ENCODE measurements around the gene POLE3. TPM values are rescaled to one million over a fixed set of nuclear protein-coding genes. Genes with fewer than 3 reads are reported as not detected.
"Not testable (repeated sequence)": the region's sequence is repeated elsewhere in the genome, so short reads cannot be mapped to it uniquely, and the experiment has no call there.

Gene POLE3
- polyA plus RNA-seq, 10 donors, result 41.2 to 55.9 (median 45.2) TPM

DNA sequence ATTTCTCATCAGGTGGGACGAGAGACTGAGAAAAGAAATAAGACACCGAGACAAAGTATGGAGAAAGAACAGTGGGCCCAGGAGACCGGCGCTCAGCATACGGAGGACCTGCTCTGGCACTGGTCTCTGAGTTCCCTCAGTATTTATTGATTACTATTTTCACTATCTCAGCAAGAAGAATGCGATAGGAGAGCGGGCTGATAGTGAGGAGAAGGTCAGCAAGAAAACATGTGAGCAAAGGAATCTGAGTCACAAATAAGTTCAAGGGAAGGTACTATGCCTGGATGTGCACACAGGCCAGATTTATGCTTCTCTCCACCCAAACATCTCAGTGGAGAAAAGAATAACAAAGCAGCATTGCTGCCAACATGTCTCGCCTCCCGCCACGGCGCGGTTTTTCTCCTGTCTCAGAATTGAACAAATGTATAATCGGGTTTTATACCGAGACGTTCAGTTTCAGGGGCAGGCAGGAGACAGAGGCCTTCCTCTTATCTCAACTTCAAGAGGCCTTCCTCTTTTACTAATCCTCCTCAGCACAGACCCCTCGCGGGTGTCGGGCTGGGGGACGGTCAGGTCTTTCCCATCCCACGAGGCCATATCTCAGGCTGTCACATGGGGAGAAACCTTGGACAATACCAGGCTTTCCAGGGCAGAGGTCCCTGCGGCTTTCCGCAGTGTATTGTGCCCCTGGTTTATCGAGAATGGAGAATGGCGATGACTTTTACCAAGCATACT, 31.2 kb downstream of the POLE3 start:
- DNase-seq, result not testable (repeated sequence)

DNA sequence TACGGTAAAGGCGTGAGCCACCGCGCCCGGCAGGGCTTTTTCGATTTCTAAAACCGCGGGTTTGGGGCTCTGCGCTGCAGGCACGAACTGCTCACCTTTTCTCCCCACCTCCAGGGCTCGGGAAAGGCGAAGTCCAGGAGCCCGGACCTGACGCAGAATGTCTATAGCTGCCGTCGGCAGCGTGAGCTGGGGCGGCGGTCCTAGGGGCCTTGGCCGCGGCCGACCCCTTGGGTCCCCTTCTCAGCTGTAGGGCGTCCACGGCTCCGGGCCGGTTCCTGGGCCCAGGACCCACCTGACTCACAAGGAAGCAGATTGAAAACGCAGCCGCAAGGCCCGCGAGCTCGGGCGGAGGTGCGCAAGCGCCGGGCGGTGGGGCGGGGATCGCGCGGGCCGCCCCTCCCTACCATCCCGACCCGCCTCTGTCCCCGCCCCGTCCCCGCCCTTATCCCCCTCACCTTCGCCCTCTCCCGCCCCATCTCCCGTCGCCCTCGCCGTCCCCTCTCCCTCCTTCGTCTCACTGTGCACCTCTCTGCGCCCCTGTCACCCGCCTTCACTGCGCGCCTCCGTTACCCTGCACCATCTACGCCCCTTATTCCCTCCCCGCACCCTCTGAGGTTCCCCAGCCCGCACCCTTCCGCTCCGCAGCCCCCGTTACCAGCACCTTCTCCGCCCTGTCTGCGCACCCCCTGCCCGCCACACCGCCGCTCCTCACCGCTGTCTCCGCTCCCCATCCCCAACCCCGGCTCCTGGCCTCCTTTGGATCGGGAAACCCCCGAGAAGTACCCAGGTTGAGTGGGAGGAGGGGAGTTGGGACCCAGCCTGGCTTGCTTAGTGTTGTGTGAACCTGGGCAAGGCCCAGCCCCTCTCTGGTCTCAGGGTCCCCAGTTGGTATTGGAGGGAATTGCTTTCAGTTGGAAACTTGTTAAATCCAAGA, 33.6 kb downstream of the POLE3 start, which contains the start of gene HDHD3:
HDHD3 (minus strand) TSS at position 353 of the 934 bp plus-strand sequence. CDS start 2,632 bp downstream, outside the sequence.
- peak; percentile 62 to 88 (median 63) for DNase-seq

DNA sequence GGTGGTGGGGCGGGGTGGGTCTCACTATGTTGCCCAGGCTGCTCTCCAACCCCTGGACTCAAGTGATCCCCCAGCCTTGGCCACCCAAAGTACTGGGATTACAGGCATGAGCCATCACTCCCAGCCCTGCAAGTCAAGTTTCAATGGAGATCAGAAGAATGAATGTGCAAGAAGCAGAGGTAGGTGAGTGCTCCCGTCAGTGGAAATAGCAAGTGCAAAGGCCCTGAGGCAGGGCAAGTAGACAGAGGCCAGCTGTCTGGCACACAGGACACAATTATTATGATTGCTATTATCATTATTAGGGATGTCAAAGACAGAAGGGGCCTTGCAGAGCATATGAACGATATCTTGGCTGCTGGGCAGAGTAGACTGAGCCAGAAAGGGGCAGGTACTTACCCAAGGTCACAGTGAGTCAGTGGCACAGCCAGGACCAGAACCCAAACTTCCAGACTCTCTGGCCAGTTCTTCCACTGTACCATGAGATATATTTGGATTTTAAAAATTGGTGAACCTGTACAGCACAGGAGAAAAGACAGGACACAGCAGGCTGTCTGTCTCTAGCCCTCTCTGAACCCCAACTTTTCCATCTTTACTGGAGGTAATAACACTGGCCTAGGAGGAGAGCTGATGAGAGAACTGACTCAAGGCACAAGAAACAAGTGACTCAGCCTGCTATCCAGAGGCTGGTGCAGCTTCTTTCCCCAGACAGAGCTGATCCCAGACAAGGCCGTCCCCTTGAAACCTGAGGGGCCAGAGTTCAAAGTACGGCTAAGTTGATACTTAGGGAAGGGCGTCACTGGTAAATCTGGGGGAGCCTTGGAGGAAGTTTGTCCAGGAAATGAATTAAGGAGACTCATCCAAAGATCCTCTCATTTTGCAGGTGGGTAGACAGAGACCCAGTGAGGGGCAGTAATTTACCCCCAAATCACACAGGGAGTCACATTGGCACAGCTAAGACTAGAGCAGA, 35.1 kb downstream of the POLE3 start:
- DNase-seq, result no peak

DNA sequence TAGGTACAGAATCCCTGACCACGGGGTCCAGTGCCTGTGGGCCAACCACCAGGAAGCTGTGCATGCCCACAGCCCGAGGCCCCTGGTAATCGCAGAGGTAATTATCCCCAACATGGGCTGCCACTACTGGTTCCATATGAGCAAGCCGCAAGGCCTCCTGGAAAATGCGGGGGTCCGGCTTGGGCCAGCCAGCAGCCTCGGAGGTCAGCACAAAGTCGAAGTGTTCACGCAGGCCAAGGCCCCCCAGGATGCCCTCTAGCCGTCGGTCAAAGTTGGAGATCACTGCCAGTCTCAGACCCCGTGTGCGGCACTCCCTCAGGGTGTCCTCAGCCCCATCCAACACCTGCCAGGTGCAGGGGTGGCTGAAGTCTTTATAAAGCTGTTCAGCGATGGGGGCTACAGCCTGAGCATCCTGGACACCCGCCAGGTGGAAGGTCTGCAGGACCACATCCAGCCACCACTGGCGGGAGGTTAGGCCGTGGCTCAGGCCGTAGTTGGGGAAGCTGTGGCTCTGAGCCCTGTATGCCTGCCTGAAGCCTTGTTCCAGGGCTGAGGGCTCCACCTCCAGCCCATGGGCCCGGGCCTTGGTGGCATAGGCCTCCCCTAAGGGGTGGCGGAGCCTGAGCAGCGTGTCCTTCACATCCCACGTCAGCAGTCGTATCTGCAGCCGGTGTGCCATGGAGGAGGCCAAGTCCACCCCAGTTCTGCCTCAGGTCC, 36.6 kb downstream of the POLE3 start:
- DNase-seq, result no peak

DNA sequence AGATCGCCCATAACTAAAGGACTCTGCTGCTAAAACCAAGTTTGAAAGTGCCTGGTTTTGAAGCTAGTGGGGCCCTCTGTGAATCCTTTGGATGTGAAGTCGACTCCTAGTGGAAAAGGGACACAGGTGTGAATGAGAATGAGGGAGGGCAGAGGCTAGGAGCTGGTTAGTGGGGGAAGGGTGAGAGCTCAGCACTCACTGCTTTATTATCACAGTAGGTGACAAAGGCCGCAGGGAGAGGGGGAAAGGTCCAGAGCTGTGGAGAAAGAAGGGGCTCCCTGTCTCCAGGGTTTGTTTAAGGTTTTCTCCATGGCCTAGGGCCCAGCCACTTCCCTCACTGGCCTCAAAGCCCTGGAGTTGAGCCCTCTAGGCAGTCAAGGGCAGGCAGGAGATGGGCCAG, 37.2 kb downstream of the POLE3 start:
- no peak for DNase-seq

DNA sequence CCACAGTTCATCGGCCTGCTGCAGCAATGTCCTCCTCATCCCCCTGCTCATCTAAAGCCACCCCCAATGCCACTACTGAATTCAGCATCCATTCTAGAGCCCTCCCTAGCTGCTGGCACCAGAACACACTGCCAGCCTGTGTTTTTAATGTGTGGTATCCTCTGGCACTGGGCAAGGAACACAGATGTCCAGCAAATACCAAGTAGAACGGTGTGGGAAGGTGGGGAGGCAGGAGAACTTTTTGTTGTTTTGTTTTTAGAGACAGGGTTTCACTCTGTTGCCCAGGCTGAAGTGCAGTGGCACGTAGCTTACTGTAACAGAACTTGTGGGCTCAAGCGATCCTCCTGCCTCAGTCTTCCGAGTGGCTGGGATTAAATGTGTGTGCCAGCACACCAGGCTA, 38.4 kb downstream of the POLE3 start:
- DNase-seq, result no peak

DNA sequence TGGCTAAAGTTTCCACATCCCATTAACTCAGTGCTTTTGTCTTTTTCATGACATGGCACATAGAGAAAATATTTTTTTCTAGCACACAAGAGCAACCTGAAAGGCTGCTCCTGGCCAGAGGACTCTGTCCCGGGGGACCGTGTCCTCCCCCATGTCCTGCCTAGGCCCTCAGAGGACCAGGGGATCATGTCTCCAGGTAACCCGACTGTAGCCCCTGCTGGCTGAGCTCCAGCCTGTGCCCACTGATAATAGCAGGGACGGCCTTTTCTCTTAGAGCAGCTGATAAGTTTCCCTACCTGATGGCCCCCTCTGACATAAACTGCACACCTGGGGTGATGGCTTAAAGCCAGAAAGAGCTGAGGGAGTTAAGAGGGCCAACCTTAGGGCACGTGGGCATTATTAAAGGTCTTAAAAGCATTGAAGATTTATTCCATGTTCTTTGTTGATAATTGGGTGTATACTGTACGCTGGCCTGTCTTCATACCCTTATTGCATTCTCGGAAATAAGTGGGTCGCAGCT, 39.6 kb downstream of the POLE3 start:
- DNase-seq, result no peak

DNA sequence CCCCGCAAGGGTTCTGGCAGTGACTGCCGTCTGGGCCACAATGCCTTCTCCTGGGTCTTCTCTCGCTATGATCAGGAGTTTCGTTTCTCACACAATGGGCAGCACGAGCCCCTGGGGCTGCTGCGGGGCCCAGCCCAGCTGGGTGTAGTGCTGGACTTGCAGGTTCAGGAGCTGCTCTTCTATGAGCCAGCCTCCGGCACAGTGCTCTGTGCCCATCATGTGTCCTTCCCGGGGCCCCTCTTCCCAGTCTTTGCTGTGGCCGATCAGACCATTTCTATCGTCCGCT, 40.7 kb downstream of the POLE3 start:
- DNase-seq, result no peak

DNA sequence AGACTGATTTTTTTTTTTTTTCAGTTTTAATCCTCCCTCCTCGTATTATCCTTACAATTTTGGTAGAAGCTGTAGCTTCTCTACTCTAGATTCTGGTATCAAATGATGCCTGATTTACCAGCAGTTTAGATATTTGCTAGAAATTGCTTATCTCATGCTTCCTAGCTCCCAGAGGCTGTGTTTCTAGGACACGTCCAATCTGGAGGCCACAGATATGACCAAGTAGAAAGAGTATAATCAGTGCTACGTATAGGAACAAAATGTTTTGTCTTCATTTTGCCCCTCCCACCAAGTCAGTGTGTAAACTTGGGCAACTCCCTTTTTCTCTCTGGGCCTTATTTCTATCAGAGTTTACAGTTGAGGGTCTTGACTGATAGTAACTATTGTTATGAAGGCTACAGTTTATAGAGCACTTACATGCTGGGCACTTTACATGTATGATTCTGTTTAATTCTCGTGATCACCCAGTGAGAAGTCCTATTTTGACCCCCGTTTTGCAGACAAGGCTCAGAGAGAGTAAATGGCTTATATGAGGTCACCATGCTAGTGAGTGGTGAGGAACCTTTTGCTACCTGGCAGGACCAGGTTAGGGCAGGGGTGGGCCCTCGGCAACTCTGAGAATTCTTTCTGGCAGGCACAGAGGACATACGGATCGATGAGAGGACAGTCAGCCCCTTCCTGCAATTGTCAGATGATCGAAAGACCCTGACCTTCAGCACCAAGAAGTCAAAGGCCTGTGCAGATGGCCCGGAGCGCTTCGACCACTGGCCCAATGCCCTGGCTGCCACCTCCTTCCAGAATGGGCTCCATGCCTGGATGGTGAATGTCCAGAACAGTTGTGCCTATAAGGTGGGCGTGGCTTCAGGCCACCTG, 41.3 kb downstream of the POLE3 start:
- no peak for DNase-seq

DNA sequence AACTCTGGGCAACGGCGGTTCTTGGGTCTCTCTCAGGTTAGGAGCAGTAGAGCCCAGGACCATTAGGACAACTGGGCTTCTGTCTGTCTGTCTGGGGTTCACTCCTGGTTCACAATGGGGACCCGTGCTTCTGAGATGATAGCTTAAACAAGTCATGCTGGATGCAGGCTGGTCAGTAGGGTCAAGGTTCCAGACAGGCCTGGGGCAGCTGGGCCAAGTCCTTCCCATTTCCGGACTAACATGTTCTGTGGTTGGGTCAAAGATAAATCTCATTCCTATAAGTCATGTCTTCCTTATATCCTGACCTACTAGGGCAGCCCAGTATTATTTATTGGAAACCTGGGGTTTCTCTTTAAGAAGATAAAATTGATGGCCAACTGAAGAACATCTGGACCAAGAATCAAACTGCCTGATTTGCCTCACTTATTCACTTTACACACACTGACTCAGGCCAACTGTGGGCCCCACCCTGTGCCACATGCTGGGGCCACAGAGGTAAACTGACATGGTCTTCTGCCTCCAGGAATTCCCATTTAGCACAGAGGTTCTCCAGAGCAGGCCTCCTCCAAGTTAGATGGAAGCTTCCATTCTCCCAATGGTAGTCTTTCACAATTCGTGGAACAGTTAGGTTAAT, 42.0 kb downstream of the POLE3 start:
- DNase-seq, result no peak

DNA sequence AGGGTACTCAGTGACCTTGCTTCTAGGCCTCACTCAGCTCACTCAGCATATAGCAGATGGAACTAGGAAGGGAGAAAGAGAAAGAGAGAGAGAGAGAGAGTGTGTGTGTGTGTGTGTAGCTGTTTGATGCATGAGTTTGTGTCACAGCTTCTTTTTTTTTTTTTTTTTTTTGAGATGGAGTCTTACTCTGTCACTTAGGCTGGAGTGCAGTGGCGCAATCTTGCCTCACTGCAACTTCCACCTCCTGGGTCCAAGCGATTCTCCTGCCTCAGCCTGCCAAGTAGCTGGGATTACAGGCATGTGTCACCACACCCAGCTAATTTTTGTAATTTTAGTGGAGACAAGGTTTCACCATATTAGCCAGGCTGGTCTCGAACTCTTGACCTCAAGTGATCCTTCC, 44.8 kb downstream of the POLE3 start:
- DNase-seq, result not testable (repeated sequence)

DNA sequence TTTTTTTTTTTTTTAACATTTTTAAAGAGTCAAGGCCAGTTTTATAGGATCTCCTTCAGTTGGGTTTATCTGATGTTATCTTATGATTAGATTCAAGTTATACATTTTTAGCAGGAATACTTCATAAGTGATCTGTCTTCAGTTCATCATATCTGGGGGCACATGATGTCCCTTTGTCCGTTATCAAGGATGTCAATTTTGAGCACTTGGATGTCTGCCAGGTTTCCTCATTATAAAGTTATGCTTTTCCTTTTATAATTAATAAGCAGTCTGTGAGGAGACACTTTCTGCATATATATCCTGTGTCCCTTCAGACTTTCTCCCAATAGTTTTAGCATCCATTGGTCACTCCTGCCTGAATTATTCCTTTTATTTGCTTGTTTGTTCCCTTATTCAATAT, 45.5 kb downstream of the POLE3 start:
- no peak for DNase-seq

DNA sequence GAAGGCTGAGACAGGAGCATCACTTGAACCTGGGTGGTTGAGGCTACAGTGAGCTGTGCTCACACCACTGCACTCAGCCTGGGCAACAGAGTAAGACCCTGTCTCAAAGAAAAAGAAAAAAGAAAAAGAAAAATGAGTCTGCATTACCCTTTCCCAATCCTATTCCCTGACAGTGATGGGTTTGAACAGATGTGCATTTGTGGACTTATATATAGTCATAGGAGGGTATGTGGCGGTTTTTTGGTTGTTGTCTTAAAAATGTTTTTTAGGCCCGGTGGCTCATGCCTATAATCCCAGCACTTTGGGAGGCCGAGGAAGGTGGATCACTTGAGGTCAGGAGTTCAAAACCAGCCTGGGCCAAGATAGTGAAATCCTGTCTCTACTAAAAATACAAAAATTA, 47.1 kb downstream of the POLE3 start:
- DNase-seq, result no peak

DNA sequence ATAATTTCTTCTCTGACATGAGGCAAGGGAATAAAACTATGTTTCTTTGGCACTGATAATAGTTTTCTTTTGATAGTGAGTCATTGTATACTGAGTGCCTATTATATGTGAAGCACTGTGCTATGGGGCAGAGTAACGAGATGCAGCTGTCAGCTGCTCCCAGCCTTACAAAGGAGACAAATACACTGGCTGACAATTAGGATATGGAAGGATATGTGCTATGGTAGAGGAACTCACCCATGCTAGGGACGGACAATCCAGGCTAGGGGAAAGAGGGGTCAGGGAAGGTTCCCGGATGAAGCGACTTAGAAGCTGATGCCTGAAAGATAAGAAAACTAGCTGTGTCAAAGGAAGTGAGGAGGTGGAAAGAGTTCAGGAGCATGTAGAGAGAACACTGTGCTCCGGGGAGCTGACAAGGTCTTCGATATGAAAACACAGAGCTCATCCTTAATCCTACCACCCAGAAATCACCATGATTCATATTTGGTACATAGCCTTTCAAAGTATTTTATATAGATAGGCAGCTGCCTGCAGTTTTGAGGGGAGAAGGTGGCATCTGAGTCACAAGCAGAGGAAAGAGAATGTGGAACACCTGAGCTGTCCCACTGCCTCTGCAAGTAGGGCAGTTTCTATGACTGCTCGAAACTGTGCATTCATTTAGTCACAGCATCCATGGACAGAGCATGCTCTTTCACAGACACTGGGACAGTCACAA, 49.0 kb downstream of the POLE3 start:
- DNase-seq, result no peak

DNA sequence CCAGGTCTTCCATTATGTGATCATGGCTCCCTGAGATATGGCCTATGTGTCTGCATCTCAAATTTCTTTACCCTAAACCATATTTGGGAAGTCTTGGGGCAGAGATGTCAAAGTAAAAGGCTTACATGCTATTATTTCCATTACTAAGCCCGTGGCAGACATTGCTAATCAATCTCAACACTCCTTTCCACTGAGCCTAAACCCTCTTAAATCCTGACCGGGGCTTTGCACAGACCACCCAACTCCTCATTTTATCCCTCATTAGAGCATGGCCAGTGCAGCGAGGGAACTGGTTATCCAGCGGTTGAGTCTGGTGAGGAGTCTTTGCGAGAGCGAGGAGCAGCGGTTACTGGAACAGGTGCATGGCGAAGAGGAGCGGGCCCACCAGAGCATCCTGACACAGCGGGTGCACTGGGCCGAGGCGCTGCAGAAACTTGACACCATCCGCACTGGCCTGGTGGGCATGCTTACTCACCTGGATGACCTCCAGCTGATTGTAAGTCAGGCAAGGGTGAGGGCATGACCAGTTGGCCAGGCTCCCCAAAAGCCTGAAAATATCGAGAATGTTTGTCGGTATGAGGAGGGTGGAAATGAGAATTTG, 50.1 kb downstream of the POLE3 start:
- DNase-seq, result no peak

DNA sequence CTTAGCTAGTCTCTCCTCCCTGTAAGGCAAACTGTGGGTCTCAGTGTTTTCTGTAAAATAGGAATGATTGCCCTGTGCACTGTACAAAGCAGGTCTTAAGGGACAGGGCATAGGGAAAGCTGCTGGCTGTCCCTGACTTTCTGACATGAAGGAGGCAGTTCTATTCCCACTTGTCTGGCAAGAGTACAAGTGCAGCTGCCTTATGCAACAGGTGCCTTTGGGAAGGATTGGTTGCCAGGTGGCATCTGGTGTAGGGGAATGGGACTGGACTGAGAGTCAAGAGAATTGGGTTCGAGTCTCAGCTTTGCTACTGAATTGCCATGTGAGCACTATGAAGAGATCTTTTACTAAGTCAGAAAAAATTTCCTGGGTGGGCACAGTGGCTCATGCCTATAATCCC, 51.1 kb downstream of the POLE3 start:
- peak in 1 of 3 donors; percentile 41 for DNase-seq

Data from muscle of back (tissue), 11 donors.